PFSK-1 (cell line): ENCODE results near the gene ACTN2.

Experiments used
- FOXP2 ChIP-seq: optimal IDR thresholded peaks from 2 replicates; pipeline ENCODE3; 2011; ENCODE audit warnings: borderline replicate concordance, control low read depth, inconsistent platforms; ENCODE audit not compliant: insufficient read depth; ENCODE audit errors: extremely low read length, extremely low read depth
- POLR2AphosphoS5 ChIP-seq: IDR thresholded peaks from 2 replicates; pipeline ENCODE4 v1.6.1; 2012; ENCODE audit warnings: low read depth, mild to moderate bottlenecking, control low read depth, low read length, moderate library complexity

The ACTN2 gene

DNA sequence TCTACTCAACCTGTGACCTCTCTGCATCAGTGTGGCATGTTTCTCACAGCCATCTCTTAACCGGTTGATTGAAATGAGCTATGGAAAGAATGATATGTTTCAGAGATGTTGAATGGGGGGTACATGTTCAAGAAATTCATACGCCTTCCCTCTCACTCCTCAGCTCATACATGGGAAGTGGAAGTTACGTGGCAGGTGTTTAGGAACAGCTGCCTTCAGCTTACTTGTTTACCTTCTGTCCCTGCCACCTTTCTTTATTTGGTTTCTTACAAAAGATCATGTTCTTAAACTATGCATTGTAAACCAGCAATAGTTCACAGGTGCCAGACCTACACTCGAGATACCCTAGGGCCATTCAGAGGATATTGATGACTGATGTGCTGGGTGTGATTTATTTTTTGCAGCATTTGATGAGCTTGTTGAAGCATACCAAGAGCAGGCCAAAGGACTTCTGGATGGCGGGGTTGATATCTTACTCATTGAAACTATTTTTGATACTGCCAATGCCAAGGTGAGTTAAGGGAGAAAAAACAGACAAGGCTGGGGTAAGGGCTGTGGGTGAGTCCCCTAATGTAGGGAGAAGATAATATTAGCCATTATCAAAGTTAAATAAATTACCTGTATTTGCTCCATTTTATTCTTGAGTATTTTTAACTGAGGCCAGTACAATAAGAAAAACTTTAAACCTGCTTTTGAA is 126.2 kb downstream of the ACTN2 start:
- TF ChIP-seq POLR2AphosphoS5: no peak
- no peak for TF ChIP-seq FOXP2
